Right lung (tissue), 10 donors: Measurements from ENCODE around the gene AKAP17A. TPM values are rescaled to one million over a fixed set of nuclear protein-coding genes. Genes with fewer than 3 reads are reported as not detected.
"Not testable (repeated sequence)": the region's sequence is repeated elsewhere in the genome, so short reads cannot be mapped to it uniquely, and the experiment has no call there.

ENCODE experiments used
- DNase-seq, 2 donors: peaks; one replicate each; pipeline ENCODE4 v3.0.0-alpha.2; 2013
- long read RNA-seq, 8 donors: transcript quantifications; one replicate each; lab custom pipeline, GENCODE V29; 2026
- polyA plus RNA-seq, 5 donors: library from polyadenylated mRNA; unstranded; fragments of 120-200 nt; gene quantifications; one replicate each; pipeline versions ENCODE4 v1.2.1 to v1.2.3, GENCODE V29; 2013; ENCODE audit warnings: inconsistent platforms in 1 of 5, low replicate concordance in 1 of 5; ENCODE audit not compliant: insufficient read length in 5 of 5, insufficient read depth in 1 of 5

Gene AKAP17A
- polyA plus RNA-seq, result 10 to 100 TPM; 29.7 to 50.0 (median 41.4) TPM
- long read RNA-seq, donor 1, transcript AKAP17A-202 (4 exons, 2,187 nt), result major isoform, 8 of 25 reads
- long read RNA-seq, donor 1, transcript AKAP17A-201 (5 exons, 3,204 nt), result major isoform, 8 of 25 reads
- long read RNA-seq, donor 1, partial matches to known transcripts, result 8 of 25 reads
- long read RNA-seq, donor 1, other reads (novel, unspliced or antisense), result 0 of 25 reads
- long read RNA-seq, donor 2, partial matches to known transcripts, result 0 of 6 reads
- long read RNA-seq, donor 2, other reads (novel, unspliced or antisense), result 0 of 6 reads
- long read RNA-seq, donor 3, partial matches to known transcripts, result 5 of 10 reads
- long read RNA-seq, donor 3, other reads (novel, unspliced or antisense), result 0 of 10 reads
- long read RNA-seq, donor 4, transcript AKAP17A-201 (5 exons, 3,204 nt), result minor isoform, 5 of 15 reads
- long read RNA-seq, donor 4, transcript AKAP17A-202 (4 exons, 2,187 nt), result major isoform, 9 of 15 reads
- long read RNA-seq, donor 4, partial matches to known transcripts, result 0 of 15 reads
- long read RNA-seq, donor 4, other reads (novel, unspliced or antisense), result 0 of 15 reads
- long read RNA-seq, donor 5, transcript AKAP17A-201 (5 exons, 3,204 nt), result major isoform, 6 of 8 reads
- long read RNA-seq, donor 5, partial matches to known transcripts, result 0 of 8 reads
- long read RNA-seq, donor 5, other reads (novel, unspliced or antisense), result 0 of 8 reads
- long read RNA-seq, donor 6, transcript AKAP17A-201 (5 exons, 3,204 nt), result major isoform, 8 of 30 reads
- long read RNA-seq, donor 6, partial matches to known transcripts, result 20 of 30 reads
- long read RNA-seq, donor 6, other reads (novel, unspliced or antisense), result 0 of 30 reads
- long read RNA-seq, donor 7, transcript AKAP17A-201 (5 exons, 3,204 nt), result major isoform, 10 of 20 reads
- long read RNA-seq, donor 7, partial matches to known transcripts, result 5 of 20 reads
- long read RNA-seq, donor 7, other reads (novel, unspliced or antisense), result 0 of 20 reads
- long read RNA-seq, donor 8, transcript AKAP17A-202 (4 exons, 2,187 nt), result major isoform, 7 of 11 reads
- long read RNA-seq, donor 8, partial matches to known transcripts, result 0 of 11 reads
- long read RNA-seq, donor 8, other reads (novel, unspliced or antisense), result 0 of 11 reads

GRCh38 chrX:1591102-1591862 lies at the start of gene AKAP17A:
Gene AKAP17A (plus strand): TSS chrX:1591604. CDS start chrX:1593463, 1,859 bp downstream.
- peak; percentile 91 to 93 for DNase-seq

- DNase-seq, result no peak
These were observed 48.2 kb upstream of the AKAP17A start for GRCh38 chrX:1542994-1543725.

- no peak for DNase-seq
These were observed 45.5 kb upstream of the AKAP17A start for GRCh38 chrX:1545776-1546408.

GRCh38 chrX:1546691-1547251 lies 44.6 kb upstream of the AKAP17A start:
- no peak for DNase-seq

- DNase-seq, result no peak
These were observed 39.4 kb upstream of the AKAP17A start for GRCh38 chrX:1551959-1552546.

- DNase-seq, result no peak
These were observed 36.8 kb upstream of the AKAP17A start for GRCh38 chrX:1554469-1555210.

- DNase-seq, result no peak
These were observed 36.0 kb upstream of the AKAP17A start for GRCh38 chrX:1555370-1555769.

- not testable (repeated sequence) for DNase-seq
These were observed 34.0 kb upstream of the AKAP17A start for GRCh38 chrX:1557442-1557841.

GRCh38 chrX:1558761-1559468 lies 32.5 kb upstream of the AKAP17A start:
- DNase-seq, result no peak

- no peak for DNase-seq
These were observed 30.2 kb upstream of the AKAP17A start for GRCh38 chrX:1561164-1561563.

GRCh38 chrX:1564077-1564476 lies 27.3 kb upstream of the AKAP17A start:
- DNase-seq, result not testable (repeated sequence)

GRCh38 chrX:1564750-1565683 lies 26.4 kb upstream of the AKAP17A start:
- no peak for DNase-seq

GRCh38 chrX:1574181-1574580 lies 17.2 kb upstream of the AKAP17A start:
- DNase-seq, result not testable (repeated sequence)

GRCh38 chrX:1576201-1576992 lies 15.0 kb upstream of the AKAP17A start:
- no peak for DNase-seq

- no peak for DNase-seq
These were observed 13.6 kb upstream of the AKAP17A start for GRCh38 chrX:1577845-1578244.
